Measurements from ENCODE around the gene RAD18. TPM values are rescaled to one million over a fixed set of nuclear protein-coding genes. Genes with fewer than 3 reads are reported as not detected.

RAD18 gene
- total RNA-seq, 1 donor from 2014 or later, result 0.75 TPM

DNA sequence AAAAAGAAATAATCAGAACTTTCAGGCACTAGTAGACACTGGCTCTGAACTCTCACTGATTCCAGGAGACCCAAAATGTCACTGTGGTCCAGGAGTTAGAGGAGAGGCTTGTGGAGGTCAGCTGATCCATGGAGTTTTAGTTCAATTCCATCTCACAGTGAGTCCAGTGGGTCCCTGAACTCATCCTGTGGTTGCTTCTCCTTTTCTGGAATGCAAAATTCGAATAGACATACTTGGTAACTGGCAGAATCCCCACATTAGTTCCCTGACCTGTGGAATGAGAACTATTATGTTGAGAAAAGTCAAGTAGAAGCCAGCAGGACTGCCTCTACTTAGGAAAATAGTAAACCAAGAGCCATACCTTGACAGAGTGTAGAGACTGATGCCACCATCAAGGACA, 106.6 kb downstream of the RAD18 start:
- no peaks in the 10 kb centered on the region for H3K27me3 ChIP-seq
- no peak overlapping the region for H3K27ac ChIP-seq
- H3K9me3 ChIP-seq, result no peaks in the 10 kb centered on the region
- TF ChIP-seq, protein P1, sequence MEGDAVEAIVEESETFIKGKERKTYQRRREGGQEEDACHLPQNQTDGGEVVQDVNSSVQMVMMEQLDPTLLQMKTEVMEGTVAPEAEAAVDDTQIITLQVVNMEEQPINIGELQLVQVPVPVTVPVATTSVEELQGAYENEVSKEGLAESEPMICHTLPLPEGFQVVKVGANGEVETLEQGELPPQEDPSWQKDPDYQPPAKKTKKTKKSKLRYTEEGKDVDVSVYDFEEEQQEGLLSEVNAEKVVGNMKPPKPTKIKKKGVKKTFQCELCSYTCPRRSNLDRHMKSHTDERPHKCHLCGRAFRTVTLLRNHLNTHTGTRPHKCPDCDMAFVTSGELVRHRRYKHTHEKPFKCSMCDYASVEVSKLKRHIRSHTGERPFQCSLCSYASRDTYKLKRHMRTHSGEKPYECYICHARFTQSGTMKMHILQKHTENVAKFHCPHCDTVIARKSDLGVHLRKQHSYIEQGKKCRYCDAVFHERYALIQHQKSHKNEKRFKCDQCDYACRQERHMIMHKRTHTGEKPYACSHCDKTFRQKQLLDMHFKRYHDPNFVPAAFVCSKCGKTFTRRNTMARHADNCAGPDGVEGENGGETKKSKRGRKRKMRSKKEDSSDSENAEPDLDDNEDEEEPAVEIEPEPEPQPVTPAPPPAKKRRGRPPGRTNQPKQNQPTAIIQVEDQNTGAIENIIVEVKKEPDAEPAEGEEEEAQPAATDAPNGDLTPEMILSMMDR (IDR thresholded peaks at IDR 0.05), result no peak
- H3K4me3 ChIP-seq, result no peak overlapping the region
- H3K36me3 ChIP-seq, result no peaks in the 10 kb centered on the region
- no peak for DNase-seq (ENCODE audit: low spot score in 2 of 2)
- no peaks in the 10 kb centered on the region for H3K4me1 ChIP-seq
- intact Hi-C loops (cut with DNase I), result no loop called here

DNA sequence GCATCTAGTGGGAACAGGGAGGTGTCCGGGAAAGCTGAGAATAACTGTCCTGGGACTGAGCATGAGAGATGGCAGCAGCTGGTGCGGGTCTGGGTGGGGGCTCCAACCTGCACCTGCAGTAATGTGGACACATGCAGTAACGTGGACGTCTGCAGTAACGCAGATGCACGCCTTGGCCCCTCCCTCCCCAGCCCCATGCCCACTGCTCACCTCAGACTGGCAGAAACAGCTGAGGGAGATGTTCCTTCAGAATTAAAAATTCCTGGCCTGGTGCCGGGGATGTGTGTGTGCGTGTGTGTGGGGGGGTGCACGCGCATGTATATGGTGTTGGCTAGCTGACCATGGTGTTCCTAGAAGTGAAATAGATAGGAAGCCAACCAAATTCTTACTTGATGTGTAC, 107.2 kb downstream of the RAD18 start:
- no peaks in the 10 kb centered on the region for H3K4me1 ChIP-seq
- H3K4me3 ChIP-seq, result no peak overlapping the region
- no peaks in the 10 kb centered on the region for H3K36me3 ChIP-seq
- no peak for DNase-seq (ENCODE audit: low spot score in 2 of 2)
- no peak overlapping the region for H3K27ac ChIP-seq
- intact Hi-C loops (cut with DNase I), result no loop called here
- TF ChIP-seq, protein P1 (IDR thresholded peaks at IDR 0.05), result no peak
- H3K27me3 ChIP-seq, result no peaks in the 10 kb centered on the region
- H3K9me3 ChIP-seq, result no peaks in the 10 kb centered on the region

DNA sequence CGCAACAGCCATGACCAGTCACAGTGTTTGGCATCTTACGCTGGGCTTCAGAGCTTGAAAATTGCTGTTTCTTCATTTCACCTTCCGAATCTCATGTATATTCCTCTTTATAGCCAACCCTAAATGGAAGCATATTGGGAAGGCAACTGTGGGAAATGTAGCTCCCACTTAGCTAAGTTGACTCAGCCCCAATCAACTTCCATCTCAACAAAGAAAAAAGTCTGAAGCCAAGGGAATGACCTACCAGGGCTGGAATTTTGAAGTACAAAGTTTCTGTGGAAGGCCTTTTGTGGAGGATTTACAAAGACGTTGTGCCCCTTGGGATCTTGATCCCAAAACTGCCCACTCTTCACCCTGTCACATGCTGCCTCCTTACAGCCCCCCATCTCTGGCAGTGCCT, 108.6 kb downstream of the RAD18 start:
- no peak overlapping the region for H3K27ac ChIP-seq
- intact Hi-C loops (cut with DNase I), result no loop called here
- H3K4me3 ChIP-seq, result no peak overlapping the region
- no peak for DNase-seq (ENCODE audit: low spot score in 2 of 2)
- no peaks in the 10 kb centered on the region for H3K9me3 ChIP-seq
- no peaks in the 10 kb centered on the region for H3K27me3 ChIP-seq
- H3K4me1 ChIP-seq, result no peaks in the 10 kb centered on the region
- TF ChIP-seq, protein P1 (IDR thresholded peaks at IDR 0.05), result no peak
- no peaks in the 10 kb centered on the region for H3K36me3 ChIP-seq

DNA sequence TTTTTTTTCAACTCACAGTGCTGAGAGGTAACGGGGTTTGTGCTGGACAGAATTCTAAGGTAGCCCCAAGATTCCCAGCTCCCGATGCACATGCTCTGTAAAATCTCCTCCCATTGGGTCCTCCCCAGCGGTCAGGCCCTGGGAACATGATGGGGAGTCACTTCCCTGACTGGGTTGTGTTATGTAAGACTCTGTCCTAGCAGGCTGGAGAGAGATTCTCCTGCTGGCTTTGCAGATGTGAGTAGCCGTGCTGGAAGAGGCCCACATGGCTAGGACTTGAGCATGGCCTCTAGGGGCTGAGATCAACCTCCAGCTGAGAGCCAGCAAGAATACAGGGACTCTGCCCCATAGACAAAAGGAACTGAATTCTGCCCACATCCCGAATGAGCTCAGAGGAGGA, 110.2 kb downstream of the RAD18 start:
- H3K27ac ChIP-seq, result no peak overlapping the region
- intact Hi-C loops (cut with DNase I), result no loop called here
- TF ChIP-seq, protein P1 (IDR thresholded peaks at IDR 0.05), result no peak
- H3K9me3 ChIP-seq, result no peaks in the 10 kb centered on the region
- H3K36me3 ChIP-seq, result no peaks in the 10 kb centered on the region
- no peaks in the 10 kb centered on the region for H3K27me3 ChIP-seq
- H3K4me3 ChIP-seq, result no peak overlapping the region
- no peak for DNase-seq (ENCODE audit: low spot score in 2 of 2)
- no peaks in the 10 kb centered on the region for H3K4me1 ChIP-seq

DNA sequence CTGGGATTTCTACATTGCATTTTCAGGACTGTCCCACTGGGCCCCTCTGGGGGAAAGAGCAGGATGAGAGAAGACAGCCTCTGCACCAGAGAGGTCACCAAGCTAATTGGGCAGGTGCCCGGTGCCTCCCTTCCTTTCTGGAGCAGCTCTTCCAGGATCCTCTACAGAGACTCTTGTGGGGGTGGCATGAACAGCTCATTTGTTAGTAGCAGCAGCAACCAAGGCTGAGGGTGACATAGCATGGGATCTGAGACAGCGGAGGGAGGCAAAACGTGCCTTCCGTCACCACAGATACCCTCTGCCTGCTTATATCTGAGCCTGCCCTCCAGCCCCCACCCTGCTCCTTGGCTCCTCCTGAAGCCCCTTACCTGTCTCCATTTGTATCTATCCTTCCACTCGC, 110.8 kb downstream of the RAD18 start:
- intact Hi-C loops (cut with DNase I), result no loop called here

More for the DNA sequence above, 110.8 kb downstream of the RAD18 start:
- Histone ChIP-seq H3K36me3 (no peaks in the 10 kb centered on the region), H3K4me3 (no peak overlapping the region), H3K9me3 (no peaks in the 10 kb centered on the region), H3K27me3 (no peaks in the 10 kb centered on the region), H3K27ac (no peak overlapping the region), H3K4me1 (no peaks in the 10 kb centered on the region)
- DNase-seq (ENCODE audit: low spot score in 2 of 2), result no peak
- TF ChIP-seq, protein P1 (IDR thresholded peaks at IDR 0.05), result no peak
